ENCODE measurements around the gene ZBTB47.
A peak's percentile ranks its signal among the peaks of the same experiment; 100 is the strongest.

Gene ZBTB47

GRCh38 chr3:42699511-42699971, 46.0 kb downstream of the ZBTB47 start:
- no peak for DNase-seq (ENCODE audit: low spot score)

DNA sequence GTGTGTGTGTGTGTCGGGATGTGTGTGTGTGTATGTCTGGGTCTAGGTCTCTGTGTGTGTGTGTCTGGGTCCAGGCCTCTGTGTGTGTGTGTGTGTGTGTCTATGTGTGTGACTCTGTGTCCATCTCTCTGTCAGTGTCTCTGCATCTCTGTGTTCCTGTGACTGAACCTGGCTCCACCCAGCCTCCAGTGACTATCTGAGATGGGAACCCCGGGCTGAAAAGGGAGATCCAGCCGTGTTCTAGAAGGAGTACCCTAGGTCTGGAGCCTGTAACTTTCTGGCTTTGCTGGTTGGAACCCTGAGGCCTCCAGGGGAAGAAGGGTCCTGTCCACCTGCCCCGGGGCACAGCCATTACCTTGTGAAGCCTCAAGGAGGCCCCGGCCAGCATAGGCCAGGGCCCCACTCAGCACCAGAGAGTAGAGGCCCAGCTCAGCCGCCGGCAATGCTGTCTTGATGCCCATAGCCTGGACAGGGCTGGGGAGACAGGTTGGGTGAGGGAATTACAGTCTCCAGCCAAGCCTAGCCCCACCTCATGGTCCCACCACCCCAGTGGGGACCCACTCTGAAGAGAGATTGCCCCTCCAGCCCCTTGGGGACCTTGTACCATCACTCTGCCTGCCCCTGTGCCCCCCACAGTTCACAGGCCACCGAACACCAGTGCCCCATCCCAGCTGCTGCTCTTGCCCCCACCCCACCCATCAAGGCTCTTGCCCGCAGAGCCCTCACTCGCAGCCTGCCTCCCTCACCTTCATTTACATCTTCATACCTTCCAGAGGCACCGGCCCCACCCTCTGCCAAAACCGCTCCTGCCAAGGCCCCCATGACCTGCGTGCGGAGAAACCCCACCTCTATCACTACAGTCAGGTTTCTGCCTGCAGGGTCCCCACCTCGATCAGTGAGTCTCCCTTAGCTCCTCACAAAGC, 47.1 kb downstream of the ZBTB47 start:
- no peak for DNase-seq (ENCODE audit: low spot score)

DNA sequence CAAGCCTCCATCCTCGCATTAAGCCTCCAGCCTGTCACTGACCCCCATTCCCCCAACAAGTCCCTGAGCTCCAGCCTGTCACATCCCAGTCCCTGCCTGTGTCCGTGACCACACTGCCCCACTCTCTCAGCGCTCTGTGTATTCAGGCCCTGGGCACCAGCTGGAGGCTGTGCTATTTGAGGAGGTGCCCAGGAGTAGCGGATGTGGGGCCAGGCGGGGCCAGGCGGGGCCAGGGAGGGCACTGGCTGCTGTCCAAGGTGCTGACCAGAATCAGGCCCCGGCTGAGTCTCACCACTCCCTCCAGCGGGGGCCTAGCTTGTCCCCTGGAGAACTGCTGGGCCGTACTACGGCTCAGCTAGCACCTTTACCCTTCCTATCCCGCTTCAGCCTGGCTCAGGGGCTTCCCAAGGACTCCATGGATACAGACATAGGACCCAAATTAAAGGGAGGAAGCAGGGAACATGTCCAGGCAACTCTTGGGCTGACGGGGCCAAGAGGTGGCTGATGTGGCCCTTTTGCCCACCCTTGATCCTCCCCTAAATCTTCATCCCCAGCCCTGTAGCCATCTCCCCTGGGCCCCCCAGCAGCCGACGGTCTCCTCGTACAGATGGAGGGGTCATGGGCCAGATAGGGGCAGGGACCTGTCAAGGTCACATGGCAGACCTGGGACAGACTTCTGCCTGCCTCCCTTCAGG, 48.0 kb downstream of the ZBTB47 start:
- peak; percentile 66 for DNase-seq (ENCODE audit: low spot score)

- no peak for DNase-seq (ENCODE audit: low spot score)
Observed at GRCh38 chr3:42702066-42702951, 48.8 kb downstream of the ZBTB47 start, which contains the start of gene HHATL. HHATL (minus strand) TSS chr3:42702798; CDS start chr3:42700826, 1,972 bp downstream.

GRCh38 chr3:42702982-42703694, 49.6 kb downstream of the ZBTB47 start:
- no peak for DNase-seq (ENCODE audit: low spot score)

GRCh38 chr3:42703695-42704025, 50.2 kb downstream of the ZBTB47 start:
- DNase-seq (ENCODE audit: low spot score) = no peak

DNA sequence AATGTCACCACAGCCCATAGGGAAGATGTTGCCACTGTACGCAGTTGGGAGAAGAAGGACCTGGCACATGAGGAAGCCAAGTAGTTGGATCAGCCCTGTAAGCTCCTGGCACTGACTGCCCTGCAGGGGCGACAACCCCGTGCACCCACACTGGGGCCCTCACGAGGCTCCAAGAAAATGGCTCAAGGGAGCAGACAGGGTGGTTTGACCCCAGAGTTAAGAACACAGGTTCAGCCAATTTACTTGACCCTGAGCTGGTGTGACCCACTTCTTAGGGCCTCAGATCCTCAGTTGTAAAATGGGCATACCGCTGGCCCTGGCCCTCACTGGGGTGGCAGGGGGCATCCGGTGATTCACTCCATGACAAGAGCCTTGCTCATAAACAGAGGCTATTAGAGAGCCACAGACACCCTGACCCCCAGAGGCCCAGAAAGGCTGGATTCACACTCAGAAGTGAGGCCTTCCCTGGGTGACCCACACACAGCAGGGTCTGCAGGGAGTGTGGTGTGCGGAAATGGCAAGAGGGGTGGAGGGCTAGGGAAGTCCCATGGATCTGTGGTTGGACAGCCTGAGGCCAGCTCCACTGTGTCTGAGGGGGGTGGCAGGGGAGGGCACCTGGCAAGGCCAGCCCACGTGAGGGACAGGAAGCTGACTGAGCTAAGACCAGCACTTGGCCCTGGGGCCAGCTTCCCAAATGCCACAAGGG, 50.8 kb downstream of the ZBTB47 start:
- DNase-seq (ENCODE audit: low spot score) = no peak

DNA sequence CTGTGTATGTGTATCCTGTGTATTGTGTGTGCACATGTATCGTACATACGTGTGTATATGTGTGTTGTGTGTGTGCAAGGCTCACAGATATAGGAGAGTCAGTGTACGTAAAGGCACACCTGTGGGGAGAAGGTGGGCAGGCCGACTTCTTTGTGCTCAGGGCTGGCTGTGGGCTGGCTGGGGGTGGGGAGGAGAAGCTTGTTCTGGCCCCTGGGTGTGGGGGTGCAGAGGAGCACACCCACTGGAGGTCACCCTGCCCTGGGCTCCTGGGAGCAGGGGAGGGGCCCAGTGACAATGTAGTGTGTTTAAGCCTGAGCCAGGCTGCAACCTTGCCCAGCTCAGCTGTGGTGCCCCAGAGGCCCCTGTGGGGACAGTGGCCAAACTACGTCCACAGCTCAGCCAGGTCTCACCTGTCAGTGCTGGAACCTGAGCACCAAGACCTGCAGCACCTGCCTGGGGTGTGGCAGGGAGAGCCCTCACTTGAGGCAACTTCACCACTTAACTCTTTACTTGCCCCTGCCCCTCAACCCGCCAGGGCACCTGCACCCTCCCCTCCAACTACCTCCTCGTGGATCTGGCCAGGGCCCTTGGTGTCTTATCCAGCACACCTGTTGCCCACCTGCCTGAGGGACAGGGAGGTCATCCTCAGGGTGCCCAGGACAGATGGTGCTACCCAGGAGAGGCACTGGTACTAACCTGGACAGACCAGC, 51.7 kb downstream of the ZBTB47 start:
- no peak for DNase-seq (ENCODE audit: low spot score)

- no peak for DNase-seq (ENCODE audit: low spot score)
Observed at GRCh38 chr3:42705962-42706585, 52.6 kb downstream of the ZBTB47 start.

- no peak for DNase-seq (ENCODE audit: low spot score)
Observed at GRCh38 chr3:42706721-42707619, 53.5 kb downstream of the ZBTB47 start.

GRCh38 chr3:42707620-42708355, 54.3 kb downstream of the ZBTB47 start:
- DNase-seq (ENCODE audit: low spot score) = no peak

DNA sequence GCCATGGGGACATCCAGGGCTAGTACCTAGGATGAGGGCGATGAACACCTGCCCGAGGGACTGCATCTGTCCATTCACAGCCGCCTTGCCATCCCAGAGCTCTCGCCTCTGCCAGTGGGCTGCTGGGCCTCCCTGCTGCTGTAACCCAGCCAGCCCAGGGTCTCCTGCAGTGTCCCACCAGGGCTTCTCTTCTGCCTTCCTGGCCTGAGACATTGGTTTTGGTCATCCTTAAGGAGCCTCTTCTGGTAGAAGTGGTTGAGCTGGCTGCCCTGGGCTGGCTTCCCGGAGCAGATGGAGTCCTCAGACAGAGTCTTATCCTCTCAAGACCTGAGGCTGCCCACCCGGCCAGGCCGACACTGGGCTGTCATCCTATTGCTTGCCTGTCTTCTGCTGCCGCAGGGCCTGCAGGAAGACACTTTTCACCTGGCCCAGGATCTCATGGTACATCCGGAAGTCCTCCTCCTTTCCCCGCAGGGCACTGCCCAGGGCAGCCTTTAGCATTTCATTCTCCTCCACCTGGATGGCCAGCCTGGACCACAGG, 55.2 kb downstream of the ZBTB47 start:
- DNase-seq (ENCODE audit: low spot score) = no peak

- DNase-seq (ENCODE audit: low spot score) = no peak
Observed at GRCh38 chr3:42709621-42710020, 56.1 kb downstream of the ZBTB47 start.

DNA sequence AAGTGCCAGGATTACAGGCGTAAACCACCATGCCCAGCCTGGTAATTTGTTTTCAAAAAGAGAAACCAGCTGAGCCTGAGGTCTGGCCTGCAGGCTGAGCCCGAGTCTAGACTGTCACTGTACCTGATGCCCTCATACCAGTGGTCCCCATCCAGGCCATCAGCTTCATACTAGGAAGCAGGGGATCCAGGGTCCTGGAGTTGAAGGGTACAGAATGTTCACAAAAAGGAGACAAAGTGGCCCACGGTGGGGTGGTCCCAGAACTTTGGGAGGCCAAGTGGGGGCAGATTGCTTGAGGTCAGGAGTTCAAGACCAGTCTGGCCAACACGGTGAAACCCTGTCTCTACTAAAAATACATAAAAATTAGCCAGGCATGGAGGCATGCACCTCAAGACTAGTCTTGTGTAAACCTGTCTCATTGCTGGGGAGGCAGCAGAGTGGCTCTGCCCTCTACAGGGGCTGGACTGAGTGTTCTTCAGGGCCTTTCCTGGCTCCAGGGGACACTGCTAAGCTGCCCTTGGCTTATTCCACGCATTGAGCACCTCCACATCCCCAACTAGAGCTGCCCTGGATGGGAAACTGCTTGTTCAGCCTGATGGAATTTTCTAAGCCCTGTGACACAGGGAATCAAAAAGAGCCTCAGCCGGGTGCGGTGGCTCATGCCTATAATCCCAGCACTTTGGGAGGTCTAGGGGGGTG, 57.0 kb downstream of the ZBTB47 start:
- no peak for DNase-seq (ENCODE audit: low spot score)

GRCh38 chr3:42711491-42712343, 58.2 kb downstream of the ZBTB47 start:
- no peak for DNase-seq (ENCODE audit: low spot score)

DNA sequence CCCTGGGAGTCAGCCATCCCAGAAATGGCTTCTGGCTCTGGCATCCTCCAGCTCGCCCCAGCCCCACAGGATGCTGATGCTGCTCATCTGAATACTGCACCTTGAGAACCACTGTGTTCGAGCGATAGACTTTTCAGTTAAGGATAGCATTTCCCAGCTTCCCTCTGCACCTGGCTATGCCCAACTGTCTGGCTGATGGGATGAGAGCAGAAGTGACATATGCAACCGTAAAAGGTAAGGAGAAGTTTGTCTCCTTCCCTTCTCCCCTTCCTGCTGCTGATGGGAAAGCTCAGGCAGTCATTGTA, 58.8 kb downstream of the ZBTB47 start:
- no peak for DNase-seq (ENCODE audit: low spot score)

All from GM03348 (cell line).